Limb (tissue), 2 donors: ENCODE results near the gene TUSC1.
A peak's percentile ranks its signal among the peaks of the same experiment; 100 is the strongest.
"Not testable (repeated sequence)": the region's sequence is repeated elsewhere in the genome, so short reads cannot be mapped to it uniquely, and the experiment has no call there.

ENCODE experiments used
- DNase-seq, 2 donors: peaks; one replicate each; pipeline ENCODE4 v3.0.0-alpha.2; 2016; ENCODE audit errors: extremely low spot score in 2 of 2

The TUSC1 gene

GRCh38 chr9:25678147-25678666 is at the start of gene TUSC1:
TUSC1 (minus strand) TSS chr9:25678444; CDS start chr9:25678312, 132 bp downstream.
- peak; percentile 71 to 88 for DNase-seq

GRCh38 chr9:25726871-25727410 is 48.7 kb upstream of the TUSC1 start:
- DNase-seq: no peak

GRCh38 chr9:25724424-25724823 is 46.2 kb upstream of the TUSC1 start:
- DNase-seq: no peak

GRCh38 chr9:25716220-25716872 is 38.1 kb upstream of the TUSC1 start:
- DNase-seq: peak; percentile 48 to 62

- DNase-seq: no peak
Measured at GRCh38 chr9:25709941-25710340, 31.7 kb upstream of the TUSC1 start.

GRCh38 chr9:25704800-25705199 is 26.6 kb upstream of the TUSC1 start:
- DNase-seq: no peak

GRCh38 chr9:25703701-25704357 is 25.6 kb upstream of the TUSC1 start:
- no peak for DNase-seq

GRCh38 chr9:25702536-25702935 is 24.3 kb upstream of the TUSC1 start:
- DNase-seq: no peak

- DNase-seq: not testable (repeated sequence)
Measured at GRCh38 chr9:25700899-25701298, 22.7 kb upstream of the TUSC1 start.

- DNase-seq: no peak
Measured at GRCh38 chr9:25700430-25700829, 22.2 kb upstream of the TUSC1 start.

GRCh38 chr9:25691786-25692185 is 13.5 kb upstream of the TUSC1 start:
- DNase-seq: no peak

GRCh38 chr9:25684321-25684720 is 6.1 kb upstream of the TUSC1 start:
- peak in 1 of 2 donors; percentile 25 for DNase-seq

- DNase-seq: no peak
Measured at GRCh38 chr9:25681266-25681665, 3.0 kb upstream of the TUSC1 start.

- DNase-seq: no peak
Measured at GRCh38 chr9:25678846-25679360, 659 bp upstream of the TUSC1 start.

GRCh38 chr9:25677301-25678146 is 720 bp downstream of the TUSC1 start:
- peak; percentile 64 to 88 for DNase-seq

- DNase-seq: not testable (repeated sequence)
Measured at GRCh38 chr9:25675858-25676257, 2.4 kb downstream of the TUSC1 start.

GRCh38 chr9:25658571-25658970 is 19.7 kb downstream of the TUSC1 start:
- no peak for DNase-seq

GRCh38 chr9:25654417-25654816 is 23.8 kb downstream of the TUSC1 start:
- no peak for DNase-seq

GRCh38 chr9:25648116-25648515 is 30.1 kb downstream of the TUSC1 start:
- DNase-seq: no peak

GRCh38 chr9:25636026-25636425 is 42.2 kb downstream of the TUSC1 start:
- no peak for DNase-seq

- no peak for DNase-seq
Measured at GRCh38 chr9:25629231-25629630, 49.0 kb downstream of the TUSC1 start.
